ENCODE measurements around the gene KDM4C. TPM values are rescaled to one million over a fixed set of nuclear protein-coding genes. Genes with fewer than 3 reads are reported as not detected.

KDM4C gene
- total RNA-seq, 1 donor from 2014 or later, result 63.5 TPM

DNA sequence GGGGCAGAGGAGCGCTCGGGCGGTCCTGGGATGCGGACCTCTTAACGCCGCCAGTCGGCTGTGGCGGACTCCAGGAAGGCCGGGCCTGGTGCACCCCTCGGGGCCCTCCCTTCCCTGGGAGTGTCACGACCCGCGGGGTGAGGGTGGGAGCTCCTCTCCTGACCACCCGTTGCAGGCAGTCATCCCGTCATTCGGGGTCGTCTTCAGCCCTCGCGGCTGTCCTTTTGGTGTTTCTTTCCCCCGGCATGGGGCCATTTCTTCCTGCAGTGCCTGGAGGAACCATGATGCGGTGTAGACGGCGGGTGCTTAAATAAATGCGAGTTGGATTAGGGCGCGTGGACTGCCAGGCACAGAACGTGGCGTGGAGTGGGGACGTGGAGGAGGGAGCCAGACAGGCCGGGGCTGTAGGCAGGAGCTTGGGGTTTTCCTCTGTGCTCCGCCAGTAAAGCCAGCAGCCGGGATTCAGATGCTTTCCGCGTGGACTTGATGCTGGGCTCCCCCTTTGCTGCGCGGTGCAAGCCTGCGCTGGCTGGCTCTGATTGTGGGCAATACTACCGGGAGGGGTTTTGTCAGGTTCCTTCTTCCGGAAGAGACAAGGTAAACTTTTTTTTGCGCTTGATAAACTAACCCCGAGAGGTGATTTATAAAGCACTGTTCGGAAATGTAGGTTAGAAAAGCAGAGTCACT lies 868 bp downstream of the KDM4C start:
- Mint-ChIP-seq H3K4me3 (ENCODE audit: unreplicated experiment) (peak overlapping the region; percentile 95), H3K27me3 (ENCODE audit: unreplicated experiment) (peaks cover 12% of the 10 kb centered on the region), H3K36me3 (ENCODE audit: unreplicated experiment) (peaks cover 6% of the 10 kb centered on the region), H3K4me1 (ENCODE audit: low read depth, unreplicated experiment) (peaks cover 4% of the 10 kb centered on the region), H3K9me3 (ENCODE audit: unreplicated experiment) (peaks cover 12% of the 10 kb centered on the region), H3K27ac (ENCODE audit: unreplicated experiment) (peak overlapping the region; percentile 89)
- TF ChIP-seq, protein P1, sequence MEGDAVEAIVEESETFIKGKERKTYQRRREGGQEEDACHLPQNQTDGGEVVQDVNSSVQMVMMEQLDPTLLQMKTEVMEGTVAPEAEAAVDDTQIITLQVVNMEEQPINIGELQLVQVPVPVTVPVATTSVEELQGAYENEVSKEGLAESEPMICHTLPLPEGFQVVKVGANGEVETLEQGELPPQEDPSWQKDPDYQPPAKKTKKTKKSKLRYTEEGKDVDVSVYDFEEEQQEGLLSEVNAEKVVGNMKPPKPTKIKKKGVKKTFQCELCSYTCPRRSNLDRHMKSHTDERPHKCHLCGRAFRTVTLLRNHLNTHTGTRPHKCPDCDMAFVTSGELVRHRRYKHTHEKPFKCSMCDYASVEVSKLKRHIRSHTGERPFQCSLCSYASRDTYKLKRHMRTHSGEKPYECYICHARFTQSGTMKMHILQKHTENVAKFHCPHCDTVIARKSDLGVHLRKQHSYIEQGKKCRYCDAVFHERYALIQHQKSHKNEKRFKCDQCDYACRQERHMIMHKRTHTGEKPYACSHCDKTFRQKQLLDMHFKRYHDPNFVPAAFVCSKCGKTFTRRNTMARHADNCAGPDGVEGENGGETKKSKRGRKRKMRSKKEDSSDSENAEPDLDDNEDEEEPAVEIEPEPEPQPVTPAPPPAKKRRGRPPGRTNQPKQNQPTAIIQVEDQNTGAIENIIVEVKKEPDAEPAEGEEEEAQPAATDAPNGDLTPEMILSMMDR (IDR thresholded peaks at IDR 0.05; ENCODE audit: partially characterized antibody, unreplicated experiment), result no peak
- peak; percentile 68 for DNase-seq

DNA sequence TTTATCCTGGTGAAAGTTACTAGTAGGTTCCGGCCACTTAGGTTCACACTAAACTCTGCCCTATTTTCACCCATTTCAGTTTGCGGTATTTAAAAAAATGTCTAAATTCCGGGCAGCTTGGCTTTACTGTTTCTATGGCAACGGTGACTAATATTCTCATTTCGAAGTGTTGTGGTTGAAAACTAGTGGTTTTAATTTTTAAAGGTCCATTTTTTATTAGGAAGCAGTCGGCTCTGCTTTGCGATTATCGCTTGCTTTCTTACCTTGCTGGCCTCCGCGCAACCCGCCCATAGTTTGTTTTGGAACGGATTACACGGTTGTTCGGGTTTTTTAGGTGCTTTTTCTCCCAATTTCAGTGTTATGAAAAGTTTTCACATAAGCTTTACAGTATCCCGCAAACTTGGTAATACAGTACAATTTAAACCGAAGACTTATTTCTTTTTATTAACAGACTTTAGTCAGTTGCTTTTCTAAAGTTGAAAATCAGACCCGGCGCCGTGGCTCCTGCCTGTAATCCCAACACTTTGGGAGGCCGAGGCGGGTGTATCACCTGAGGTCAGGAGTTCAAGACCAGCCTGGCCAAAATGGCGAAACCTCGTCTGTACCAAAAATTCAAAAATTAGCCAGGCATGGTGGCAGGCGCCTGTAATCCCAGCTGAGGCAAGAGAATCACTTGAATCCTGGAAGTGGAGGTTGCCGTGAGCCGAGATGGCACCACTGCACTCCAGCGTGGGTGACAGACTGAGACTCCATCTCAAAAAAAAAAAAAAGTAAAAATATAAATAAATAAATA lies 1.6 kb downstream of the KDM4C start:
- TF ChIP-seq, protein P1 (IDR thresholded peaks at IDR 0.05; ENCODE audit: partially characterized antibody, unreplicated experiment), result no peak
- peak overlapping the region; percentile 89 for H3K27ac Mint-ChIP-seq (ENCODE audit: unreplicated experiment)
- H3K36me3 Mint-ChIP-seq (ENCODE audit: unreplicated experiment), result peaks cover 6% of the 10 kb centered on the region
- peaks cover 12% of the 10 kb centered on the region for H3K27me3 Mint-ChIP-seq (ENCODE audit: unreplicated experiment)
- H3K4me1 Mint-ChIP-seq (ENCODE audit: low read depth, unreplicated experiment), result peaks cover 4% of the 10 kb centered on the region
- H3K9me3 Mint-ChIP-seq (ENCODE audit: unreplicated experiment), result peaks cover 12% of the 10 kb centered on the region
- peak overlapping the region; percentile 95 for H3K4me3 Mint-ChIP-seq (ENCODE audit: unreplicated experiment)
- DNase-seq, result no peak

DNA sequence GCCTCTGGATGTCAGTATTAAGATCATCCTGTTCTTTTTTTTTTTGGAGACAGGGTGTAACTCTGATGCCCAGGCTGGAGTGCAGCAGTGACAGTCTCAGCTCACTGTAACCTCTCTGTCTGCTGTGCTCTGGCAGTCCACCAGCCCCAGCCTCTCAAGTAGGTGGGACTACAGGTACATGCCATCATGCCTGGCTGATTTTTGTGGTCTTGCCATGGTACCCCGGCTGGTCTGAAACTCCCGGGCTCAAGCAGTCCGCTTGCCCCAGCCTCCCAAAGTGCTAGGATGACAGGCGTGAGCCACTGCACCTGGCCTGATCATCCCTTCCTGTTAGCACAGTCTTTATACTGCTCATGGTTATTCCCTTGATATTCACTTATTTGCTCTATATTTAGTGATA lies 3.5 kb downstream of the KDM4C start:
- Mint-ChIP-seq H3K36me3 (ENCODE audit: unreplicated experiment) (peaks cover 6% of the 10 kb centered on the region), H3K4me1 (ENCODE audit: low read depth, unreplicated experiment) (peaks cover 12% of the 10 kb centered on the region), H3K9me3 (ENCODE audit: unreplicated experiment) (peaks cover 12% of the 10 kb centered on the region), H3K27me3 (ENCODE audit: unreplicated experiment) (peaks cover 11% of the 10 kb centered on the region), H3K4me3 (ENCODE audit: unreplicated experiment) (no peak overlapping the region), H3K27ac (ENCODE audit: unreplicated experiment) (no peak overlapping the region)
- TF ChIP-seq, protein P1 (IDR thresholded peaks at IDR 0.05; ENCODE audit: partially characterized antibody, unreplicated experiment), result no peak
- no peak for DNase-seq

DNA sequence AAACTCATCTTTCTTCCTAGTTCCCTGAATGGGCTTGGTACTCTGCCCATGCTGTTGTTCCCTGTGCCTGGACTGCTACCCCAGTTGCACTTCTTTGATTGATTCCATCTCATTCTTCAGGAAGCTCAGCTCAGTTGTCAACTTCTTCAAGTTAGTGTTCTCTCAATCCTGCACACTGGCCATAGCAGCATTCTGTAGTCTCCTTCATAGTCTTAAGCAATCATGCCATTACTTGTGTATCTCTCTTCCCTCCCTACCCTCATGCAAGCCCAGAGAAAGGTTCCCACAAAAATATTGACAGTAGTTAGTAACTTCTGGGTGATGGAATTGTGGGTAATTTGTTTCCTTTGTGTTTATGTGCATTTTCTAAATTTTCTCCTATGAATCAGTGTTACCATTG lies 5.5 kb downstream of the KDM4C start:
- H3K4me3 Mint-ChIP-seq (ENCODE audit: unreplicated experiment), result no peak overlapping the region
- peaks cover 7% of the 10 kb centered on the region for H3K27me3 Mint-ChIP-seq (ENCODE audit: unreplicated experiment)
- DNase-seq, result no peak

More for the DNA sequence above, 5.5 kb downstream of the KDM4C start:
- Mint-ChIP-seq H3K36me3 (ENCODE audit: unreplicated experiment) (peaks cover 6% of the 10 kb centered on the region), H3K9me3 (ENCODE audit: unreplicated experiment) (peaks cover 10% of the 10 kb centered on the region), H3K27ac (ENCODE audit: unreplicated experiment) (no peak overlapping the region), H3K4me1 (ENCODE audit: low read depth, unreplicated experiment) (peaks cover 10% of the 10 kb centered on the region)
- TF ChIP-seq, protein P1 (IDR thresholded peaks at IDR 0.05; ENCODE audit: partially characterized antibody, unreplicated experiment), result no peak
